CD4-positive, alpha-beta T cell treated with Interleukin-6 at 100 ng/mL for 8 hours (primary cell): ENCODE data around the gene FAM156A.
A peak's percentile ranks its signal among the peaks of the same experiment; 100 is the strongest.
"Not testable (repeated sequence)": the region's sequence is repeated elsewhere in the genome, so short reads cannot be mapped to it uniquely, and the experiment has no call there.

Experiments used
- DNase-seq: peaks from one replicate; pipeline ENCODE4 v3.0.0-alpha.2; 2020; ENCODE audit warnings: mixed read lengths, low spot score

FAM156A gene

GRCh38 chrX:52966993-52967738 is 8.8 kb upstream of the FAM156A start:
- not testable (repeated sequence) for DNase-seq

GRCh38 chrX:52958961-52959360 is 643 bp upstream of the FAM156A start:
- not testable (repeated sequence) for DNase-seq

DNA sequence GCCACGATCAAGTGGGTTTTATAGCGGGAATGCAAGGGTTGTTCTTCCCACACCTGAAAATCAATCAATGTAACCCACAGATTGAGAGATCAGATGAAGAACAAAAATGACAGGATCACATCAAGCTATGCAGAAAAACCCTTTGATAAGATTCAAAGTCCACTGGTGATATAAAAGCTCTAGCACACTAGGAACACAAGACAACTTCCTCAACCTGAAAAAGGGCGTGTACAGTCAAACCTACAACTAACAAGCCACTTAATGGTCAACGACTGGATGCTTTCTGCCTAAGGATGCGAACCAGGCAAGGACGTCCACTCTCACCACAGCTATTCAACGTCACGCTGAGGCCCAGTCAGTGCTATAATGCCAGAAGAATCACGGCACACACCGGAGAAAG is 8.4 kb downstream of the FAM156A start:
- DNase-seq = not testable (repeated sequence)

- DNase-seq = not testable (repeated sequence)
Measured at GRCh38 chrX:52949325-52949724, 9.0 kb downstream of the FAM156A start.

DNA sequence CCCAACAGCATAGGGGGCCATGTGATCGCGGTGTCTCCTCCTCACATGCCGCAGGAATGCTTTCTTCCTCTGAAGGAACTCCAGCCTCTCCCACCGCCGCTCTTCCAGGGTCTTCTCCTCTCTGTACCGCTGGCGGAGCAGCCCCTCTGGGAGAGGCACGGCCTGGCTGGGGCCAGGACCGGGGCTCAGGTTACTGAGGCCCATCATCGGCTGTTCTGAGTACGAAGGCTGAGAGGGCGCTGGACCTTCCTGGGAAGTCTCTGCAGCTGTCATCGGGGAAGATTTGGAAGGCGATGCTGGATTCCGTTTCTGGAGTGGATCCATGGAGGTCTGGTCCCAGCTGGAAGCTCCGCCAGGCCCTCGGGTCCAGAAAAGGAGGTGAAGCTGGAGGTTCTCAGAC is 10.1 kb downstream of the FAM156A start:
- not testable (repeated sequence) for DNase-seq

DNA sequence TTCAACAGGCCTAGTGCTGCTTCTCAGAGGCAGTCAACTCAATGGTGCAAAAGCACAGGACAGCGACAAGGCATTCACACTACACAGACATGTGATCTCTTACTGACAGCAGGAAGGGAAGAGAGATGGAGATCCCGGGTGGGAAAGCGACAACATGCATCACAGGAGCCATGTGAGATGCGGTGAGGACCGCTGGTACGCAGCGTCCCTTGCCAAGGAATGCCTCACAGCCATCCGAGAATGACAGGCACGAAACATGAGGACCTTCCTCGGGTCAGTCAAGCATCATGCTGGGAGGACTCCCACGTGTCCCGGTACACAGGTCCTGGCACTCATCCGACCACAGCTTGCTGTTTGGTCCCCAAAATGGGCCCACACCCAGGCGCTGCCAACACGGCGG is 10.8 kb downstream of the FAM156A start:
- not testable (repeated sequence) for DNase-seq

- DNase-seq = not testable (repeated sequence)
Measured at GRCh38 chrX:52945838-52946494, 12.4 kb downstream of the FAM156A start.

GRCh38 chrX:52941728-52942127 is 16.6 kb downstream of the FAM156A start:
- DNase-seq = not testable (repeated sequence)

DNA sequence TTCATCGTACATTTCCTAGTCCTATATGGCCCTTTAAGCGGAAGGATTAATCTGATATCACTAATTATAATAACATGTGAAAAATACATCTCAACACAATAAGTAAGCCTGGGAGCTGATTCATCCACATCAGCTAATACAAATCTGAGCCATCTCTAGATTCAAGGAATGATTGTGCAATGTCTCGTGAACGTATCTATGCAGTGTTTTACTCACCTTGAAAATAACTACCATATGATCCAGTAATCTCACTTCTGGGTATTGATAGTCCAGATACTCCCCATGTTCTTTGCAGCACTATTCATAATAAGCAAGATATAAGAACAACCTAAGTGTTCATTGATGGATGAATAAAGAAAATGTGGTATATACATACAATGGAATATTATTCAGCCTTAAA is 17.6 kb downstream of the FAM156A start:
- not testable (repeated sequence) for DNase-seq

- DNase-seq = not testable (repeated sequence)
Measured at GRCh38 chrX:52935470-52935784, 22.9 kb downstream of the FAM156A start.

GRCh38 chrX:52934704-52935469 is 23.4 kb downstream of the FAM156A start:
- DNase-seq = peak; percentile 97

DNA sequence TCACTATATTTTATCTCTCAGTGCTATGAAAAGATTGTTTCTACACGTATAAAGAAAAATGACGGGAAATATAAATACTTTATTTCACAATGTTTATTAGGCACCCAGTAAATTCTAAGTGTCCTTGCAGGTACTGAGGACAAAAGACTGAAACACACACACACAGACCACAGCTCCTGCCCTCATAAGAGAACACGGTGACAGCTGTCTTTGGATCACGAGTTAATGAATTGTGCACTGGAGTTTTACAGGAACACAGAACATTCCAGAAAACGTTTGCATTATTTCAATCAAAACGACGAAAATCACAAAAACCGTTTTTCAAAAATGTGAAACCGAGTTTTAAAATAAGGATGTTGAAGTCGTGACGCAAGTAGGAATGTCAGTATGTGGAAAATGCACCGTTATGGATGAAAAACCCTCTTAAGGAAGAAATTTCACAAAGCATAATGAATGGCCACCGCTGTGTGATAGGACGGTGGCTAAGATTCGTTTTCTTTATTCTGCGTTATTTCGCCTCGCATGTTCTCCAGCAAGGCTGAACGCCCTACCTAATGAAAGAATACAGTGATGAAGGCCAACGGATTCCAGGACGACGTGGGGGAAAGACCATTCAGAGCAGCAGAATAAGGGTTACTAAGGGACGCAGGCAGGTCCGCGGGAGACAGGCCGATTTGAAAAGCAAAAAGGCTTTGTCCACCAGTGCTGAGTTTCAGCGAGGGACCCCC is 24.2 kb downstream of the FAM156A start:
- DNase-seq = no peak

GRCh38 chrX:52933213-52933612 is 25.1 kb downstream of the FAM156A start:
- no peak for DNase-seq

GRCh38 chrX:52930214-52930613 is 28.1 kb downstream of the FAM156A start:
- DNase-seq = not testable (repeated sequence)

- DNase-seq = no peak
Measured at GRCh38 chrX:52923781-52924241, 34.5 kb downstream of the FAM156A start.

DNA sequence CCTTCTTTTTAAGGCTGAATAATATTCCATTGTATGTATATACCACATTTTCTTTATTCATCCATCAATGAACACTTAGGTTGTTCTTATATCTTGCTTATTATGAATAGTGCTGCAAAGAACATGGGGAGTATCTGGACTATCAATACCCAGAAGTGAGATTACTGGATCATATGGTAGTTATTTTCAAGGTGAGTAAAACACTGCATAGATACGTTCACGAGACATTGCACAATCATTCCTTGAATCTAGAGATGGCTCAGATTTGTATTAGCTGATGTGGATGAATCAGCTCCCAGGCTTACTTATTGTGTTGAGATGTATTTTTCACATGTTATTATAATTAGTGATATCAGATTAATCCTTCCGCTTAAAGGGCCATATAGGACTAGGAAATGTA is 43.6 kb downstream of the FAM156A start:
- not testable (repeated sequence) for DNase-seq

GRCh38 chrX:52913681-52914080 is 44.6 kb downstream of the FAM156A start:
- DNase-seq = not testable (repeated sequence)

- DNase-seq = not testable (repeated sequence)
Measured at GRCh38 chrX:52909313-52909969, 48.9 kb downstream of the FAM156A start.

DNA sequence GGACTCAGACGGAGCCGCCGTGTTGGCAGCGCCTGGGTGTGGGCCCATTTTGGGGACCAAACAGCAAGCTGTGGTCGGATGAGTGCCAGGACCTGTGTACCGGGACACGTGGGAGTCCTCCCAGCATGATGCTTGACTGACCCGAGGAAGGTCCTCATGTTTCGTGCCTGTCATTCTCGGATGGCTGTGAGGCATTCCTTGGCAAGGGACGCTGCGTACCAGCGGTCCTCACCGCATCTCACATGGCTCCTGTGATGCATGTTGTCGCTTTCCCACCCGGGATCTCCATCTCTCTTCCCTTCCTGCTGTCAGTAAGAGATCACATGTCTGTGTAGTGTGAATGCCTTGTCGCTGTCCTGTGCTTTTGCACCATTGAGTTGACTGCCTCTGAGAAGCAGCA is 50.4 kb downstream of the FAM156A start:
- DNase-seq = not testable (repeated sequence)

DNA sequence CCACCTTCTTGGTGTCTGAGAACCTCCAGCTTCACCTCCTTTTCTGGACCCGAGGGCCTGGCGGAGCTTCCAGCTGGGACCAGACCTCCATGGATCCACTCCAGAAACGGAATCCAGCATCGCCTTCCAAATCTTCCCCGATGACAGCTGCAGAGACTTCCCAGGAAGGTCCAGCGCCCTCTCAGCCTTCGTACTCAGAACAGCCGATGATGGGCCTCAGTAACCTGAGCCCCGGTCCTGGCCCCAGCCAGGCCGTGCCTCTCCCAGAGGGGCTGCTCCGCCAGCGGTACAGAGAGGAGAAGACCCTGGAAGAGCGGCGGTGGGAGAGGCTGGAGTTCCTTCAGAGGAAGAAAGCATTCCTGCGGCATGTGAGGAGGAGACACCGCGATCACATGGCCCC is 51.2 kb downstream of the FAM156A start:
- not testable (repeated sequence) for DNase-seq

DNA sequence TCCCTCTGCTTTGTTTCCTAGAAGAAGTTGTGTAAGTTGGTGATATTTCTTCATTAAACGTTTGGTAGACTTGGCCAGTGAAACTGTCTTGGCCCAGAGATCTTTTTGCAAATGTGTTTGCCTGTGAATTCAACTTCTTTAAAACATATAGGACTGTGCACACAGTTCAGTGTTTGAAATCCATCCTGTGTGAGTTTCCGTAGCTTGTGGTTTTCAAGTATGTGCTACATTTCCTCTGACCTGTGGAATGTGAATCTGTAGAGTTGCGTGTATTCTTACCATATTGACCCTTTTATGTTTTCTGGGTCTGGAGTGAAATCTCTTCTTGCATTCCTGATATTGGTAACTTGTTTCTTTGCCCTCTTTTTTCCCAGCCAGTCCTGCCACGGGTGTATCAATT is 52.2 kb downstream of the FAM156A start:
- DNase-seq = not testable (repeated sequence)
